HL-60/S4 treated with phorbol 12-myristate 13-acetate at 8.2 ng/mL for 4 days and 3 days (cell line): ENCODE data around the gene DAZAP1.

Experiments used
- in situ Hi-C: fragments of 300-500 bp; cut with MboI; formaldehyde crosslinking; loops from 2 replicates; pipeline ENCODE4 v1.15.0; 2022; ENCODE audit warnings: low sequenced_read_pairs

Gene DAZAP1

DNA sequence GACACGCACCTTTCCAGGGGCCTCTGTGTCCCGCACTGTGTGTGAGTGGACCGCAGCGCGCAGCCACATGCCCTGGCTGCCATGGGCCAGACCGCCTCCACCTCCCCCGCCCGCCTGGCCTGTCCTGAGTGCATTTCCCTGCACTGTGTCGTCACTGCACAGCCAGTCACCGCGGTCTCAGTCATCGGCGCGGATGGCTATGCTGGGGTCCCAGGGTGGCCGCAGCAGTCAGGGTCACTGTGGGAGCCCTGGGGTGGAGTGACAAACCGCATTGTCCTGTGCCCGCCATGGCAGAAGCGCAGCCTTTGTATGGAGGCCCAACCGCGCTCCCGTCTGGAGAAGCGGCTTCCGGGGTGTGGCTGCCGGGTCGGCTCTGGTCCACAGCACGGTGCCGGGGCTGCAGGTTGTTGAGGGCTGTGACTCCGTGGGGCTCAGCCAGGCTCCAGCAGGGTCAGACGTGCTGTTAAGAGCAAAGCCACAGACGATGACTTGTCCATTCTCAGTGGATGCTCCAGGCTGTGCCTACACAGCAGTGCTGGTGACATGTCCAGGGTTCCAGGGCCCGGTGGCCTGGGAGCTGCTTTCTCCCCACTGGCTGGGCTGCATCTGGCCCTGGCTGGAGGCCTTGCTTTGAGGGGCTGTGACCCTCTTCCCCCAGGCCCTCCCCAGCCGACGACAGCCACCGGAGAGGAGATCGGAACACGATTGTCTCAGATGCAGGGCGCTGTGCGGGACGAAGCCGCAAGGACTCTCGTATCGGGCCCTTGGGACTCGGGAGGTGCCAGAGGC lies 30.0 kb upstream of the DAZAP1 start:
- in situ Hi-C loops: no loop called here

DNA sequence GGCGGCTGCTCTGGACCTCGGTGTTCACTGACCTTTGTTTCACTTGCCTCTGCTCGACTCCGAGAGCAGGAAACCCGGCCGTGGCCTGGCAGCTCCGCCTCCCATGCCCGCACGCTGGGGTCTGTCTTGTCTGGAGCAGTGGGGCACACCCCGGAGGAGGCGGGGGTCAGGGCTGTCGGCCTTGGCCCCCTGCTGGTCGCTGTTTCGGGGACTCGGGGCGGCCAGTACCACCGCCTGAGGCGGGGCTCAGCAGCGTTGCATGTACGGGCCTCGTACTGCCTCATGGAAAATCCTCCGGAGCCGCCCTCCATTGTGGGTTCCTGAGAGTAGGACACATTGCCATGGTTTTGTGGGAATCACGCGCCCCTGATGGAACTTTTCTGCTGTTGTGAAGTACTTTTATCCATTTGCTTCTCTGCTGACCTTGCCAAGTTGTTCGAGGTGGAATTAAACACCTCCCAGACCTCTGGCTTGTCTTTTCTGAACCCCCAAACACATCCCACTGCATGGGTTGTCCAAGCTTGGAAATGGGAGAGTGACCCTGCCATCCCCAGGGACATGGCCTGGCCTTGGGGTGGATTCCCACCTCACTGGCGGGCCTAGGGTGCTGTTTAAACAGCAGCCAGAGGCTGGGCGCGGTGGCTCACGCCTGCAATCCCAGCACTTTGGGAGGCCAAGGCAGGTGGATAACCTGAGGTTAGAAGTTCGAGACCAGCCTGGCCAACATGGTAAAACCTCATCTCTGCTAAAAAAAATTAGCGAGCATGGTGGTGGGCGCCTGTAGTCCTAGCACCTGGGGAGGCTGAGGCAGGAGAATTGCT lies 29.2 kb upstream of the DAZAP1 start:
- in situ Hi-C loops: no loop called here

DNA sequence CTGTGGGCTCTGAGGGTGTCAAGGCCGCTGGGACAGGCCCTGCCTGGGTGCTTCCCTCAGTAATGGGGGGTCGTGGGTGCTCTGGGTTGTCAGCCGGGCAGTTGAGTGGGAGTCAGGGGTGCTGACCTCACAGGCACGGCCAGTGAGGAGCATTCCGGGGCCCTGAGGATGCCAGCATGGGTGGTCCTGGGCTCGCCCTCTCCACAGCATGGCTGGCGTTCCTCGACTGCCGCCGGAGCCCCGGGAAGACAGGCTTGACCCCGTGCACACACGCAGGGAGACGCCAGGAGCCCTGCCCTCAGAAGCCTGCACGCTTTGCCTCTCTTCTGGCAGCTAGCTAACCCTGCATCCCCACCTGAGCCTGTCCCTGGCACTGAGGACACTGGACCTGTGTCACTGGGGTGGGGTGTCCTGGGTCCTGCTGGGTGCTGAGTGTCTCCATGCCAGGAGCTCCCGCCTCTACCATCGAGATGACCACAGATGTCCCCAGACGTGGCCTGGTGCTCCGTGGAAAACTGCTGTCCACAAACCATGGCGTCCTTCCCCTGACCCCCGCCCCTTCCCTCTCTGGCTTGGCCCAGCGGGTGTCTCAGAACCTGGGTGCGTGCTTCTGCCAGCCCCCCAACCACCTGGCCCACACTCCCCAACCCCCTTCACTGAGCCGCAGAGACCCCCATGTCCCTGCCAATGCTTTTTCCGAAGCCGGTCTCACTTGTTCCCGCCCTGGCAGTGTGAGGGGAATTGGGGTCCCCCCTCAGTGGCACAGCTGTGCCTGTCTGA lies 28.1 kb upstream of the DAZAP1 start:
- in situ Hi-C loops: no loop called here

DNA sequence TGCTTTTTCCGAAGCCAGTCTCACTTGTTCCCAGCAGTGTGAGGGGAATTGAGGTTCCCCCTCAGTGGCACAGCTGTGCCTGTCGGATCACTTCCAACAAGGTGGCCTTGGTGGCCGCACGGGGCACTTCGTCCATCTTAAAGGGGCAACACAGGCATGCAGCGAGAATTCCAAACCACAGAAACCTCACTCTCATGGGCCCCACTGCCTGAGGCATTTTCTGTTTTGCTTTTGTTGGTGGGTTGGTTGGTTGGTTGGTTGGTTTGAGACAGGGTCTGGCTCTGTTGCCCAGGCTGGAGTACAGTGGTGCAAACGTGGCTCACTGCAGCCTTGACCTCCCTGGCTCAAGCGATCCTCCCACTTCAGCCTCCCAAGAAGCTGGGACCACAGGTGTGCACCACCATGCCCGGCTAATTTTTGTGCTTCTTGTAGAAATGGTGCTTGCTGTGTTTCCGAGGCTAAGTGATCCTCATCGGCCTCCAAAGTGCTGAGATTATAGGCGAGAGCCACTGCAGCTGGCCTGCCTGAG lies 27.4 kb upstream of the DAZAP1 start:
- in situ Hi-C loops: no loop called here

DNA sequence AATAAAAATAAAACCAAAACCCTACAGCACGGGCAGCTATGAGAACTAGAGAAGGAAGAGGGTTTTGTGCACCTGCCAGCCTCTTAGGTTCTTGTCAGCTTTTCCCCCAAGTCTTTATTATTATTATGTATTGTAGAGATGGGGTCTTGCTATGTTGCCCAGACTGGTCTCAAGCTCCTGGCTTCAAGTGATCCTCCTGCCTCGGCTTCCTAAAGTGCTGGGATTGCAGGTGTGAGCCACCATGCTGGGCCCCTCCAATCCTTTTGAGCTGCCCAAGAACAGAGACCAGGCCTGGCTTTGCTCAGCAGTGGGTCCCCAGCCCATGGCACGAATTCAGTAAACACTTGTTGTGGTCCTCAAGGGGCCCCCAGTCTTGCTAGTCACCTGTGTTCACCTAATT lies 25.1 kb upstream of the DAZAP1 start:
- in situ Hi-C loops: no loop called here

DNA sequence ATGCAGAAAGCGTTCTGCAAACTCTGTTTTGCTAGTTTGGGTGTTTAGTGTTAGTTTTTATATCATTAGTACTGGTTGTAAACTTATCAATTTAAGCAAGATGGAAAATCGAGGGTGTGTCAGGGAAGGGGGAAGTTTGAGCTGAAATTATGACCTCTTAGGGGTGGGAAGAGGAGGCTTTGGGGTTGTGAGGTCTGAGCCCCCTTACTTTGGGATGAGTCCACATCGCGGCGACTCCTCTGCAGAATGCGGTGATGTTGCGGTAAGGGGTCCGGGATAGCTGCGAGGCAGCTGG lies 24.4 kb upstream of the DAZAP1 start:
- in situ Hi-C loops: no loop called here

DNA sequence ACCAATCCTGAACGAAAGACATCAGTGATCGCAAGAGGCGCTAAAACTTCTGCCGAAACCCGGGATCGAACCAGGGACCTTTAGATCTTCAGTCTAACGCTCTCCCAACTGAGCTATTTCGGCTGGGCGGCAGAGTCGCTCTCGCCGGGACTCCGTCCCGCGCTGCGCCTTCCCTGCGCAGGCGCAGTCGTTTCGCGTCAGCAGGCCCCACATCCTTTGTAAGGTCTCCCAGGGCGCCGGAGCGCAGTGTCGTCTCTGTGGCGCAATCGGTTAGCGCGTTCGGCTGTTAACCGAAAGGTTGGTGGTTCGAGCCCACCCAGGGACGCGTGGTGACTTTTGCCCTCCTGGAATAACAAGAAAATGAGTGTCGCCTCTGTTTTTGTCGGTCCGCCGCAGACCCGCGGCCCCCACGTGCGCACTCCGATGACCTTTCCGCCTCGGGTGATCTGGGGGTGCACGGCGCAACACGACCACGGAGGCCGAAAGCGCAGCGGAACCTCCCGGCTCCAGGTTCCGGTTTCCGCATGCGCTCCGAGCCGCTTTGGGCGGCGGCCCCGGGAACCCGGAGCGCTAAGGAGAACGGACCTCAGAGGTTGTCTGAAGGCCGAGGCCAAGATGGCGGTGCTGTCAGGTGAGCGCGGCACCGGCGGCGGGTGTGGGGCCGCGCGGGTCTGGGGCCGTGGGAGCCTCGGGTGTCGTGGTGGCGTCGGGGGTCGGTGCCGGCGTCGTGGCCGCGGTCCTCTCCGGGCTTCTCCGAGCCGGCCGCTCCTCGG lies 23.9 kb upstream of the DAZAP1 start, which contains the start of gene NDUFS7:
Gene NDUFS7, plus strand, starts transcription at position 596 of the 773 bp plus-strand sequence. Its CDS starts 20 bp downstream, at position 616.
- in situ Hi-C loops: no loop called here

DNA sequence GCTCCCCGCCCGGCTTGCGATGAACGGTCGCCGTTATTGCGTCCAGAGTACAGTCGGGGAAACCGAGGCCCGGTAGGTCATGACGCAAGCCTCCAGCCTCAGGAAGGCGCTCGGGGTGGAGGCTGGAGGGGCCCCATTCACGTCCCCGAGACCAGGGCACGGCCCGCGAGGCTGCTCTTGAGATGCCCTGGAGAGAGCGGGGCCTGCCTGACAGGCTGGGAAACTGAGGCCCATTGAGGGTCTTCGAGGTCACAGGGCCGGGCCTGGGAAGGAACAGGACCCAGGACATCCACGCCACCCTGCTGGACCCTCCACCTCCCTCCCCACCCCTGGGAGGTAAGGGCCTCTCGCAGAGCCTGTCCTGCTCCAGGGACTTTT lies 23.3 kb upstream of the DAZAP1 start:
- in situ Hi-C loops: no loop called here

DNA sequence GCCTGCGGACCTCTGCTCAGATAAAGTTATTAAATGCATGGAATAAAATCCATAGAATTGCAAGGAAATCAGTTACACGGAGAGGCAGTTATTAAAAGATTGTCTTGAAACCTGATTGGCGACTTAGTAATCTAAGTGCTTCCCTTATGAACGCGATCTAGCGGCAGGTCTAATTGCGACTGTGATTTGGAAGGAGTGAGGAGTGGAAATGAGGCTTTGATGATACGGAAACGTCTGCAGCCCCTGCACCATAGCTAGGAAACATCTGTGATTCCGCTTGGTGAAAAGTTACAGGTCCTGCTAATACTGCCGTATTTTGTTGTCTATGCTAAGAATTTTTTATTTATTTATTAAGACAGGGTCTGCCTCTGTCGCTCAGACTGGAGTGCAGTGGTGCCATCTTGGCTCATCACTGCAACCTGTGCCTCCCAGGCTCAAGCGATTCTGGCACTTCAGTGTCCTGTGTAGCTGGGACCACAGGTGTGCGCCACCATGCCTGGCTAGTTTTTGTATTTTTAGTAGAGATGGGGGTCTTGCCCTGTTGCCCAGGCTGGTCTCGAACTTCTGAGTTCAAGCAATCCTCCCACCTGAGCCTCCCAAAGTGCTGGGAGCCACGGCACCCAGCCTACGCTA lies 22.8 kb upstream of the DAZAP1 start:
- in situ Hi-C loops: no loop called here

DNA sequence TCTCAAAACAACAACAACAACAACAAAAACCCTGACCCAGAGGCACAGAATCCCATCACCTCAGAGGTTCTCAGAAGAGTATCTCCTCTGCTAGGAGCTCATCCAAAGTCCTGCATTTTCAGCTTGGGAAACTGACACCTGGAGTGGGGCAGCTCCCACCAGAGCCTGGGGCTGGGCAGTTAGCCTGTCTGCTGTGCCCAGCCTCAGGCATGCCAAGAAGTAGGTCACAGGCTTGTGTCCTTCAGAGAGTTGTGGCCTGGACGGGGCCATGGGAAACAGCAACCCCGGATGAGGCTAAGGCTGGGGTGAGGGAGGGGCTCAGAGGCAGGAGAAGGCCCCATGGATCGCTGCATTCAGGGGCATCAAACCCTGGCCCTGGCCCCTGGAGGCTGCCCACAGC lies 21.6 kb upstream of the DAZAP1 start:
- in situ Hi-C loops: no loop called here

DNA sequence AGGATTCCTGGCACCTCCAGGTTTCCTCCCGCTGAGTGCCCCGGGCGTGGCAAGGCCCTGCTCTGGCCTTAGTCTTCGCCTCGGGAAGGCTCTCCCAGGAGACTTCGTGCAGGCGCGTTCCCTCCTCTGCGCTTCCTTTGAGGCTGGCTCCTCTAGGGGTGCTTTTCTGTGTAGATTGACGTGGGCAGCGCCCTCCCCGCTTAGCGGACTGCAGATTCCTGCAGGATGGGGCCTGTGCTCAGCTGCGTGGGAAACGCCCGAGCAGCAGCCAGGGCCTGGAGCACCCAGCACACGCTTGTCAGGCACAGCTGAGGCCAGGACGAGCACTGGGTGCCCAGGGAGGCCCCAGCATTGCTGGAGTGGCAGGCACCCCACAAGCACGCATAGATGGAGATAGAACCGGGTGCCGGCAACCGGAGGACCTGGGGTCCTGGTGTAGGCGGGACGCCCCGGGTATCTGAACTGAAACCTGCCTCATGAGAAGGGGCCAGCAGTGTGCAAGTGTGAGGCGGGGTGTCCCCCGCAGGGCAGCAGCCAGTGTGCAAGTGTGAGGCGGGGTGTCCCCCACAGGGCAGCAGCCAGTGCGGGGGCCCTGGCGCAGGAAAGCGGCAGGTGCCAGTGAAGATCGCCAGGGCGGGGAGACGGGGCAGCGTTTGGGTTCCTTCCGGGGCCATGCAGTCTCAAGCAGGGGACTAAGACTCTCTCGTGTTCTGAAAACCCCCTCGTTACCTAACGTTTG lies 20.3 kb upstream of the DAZAP1 start:
- in situ Hi-C loops: no loop called here

DNA sequence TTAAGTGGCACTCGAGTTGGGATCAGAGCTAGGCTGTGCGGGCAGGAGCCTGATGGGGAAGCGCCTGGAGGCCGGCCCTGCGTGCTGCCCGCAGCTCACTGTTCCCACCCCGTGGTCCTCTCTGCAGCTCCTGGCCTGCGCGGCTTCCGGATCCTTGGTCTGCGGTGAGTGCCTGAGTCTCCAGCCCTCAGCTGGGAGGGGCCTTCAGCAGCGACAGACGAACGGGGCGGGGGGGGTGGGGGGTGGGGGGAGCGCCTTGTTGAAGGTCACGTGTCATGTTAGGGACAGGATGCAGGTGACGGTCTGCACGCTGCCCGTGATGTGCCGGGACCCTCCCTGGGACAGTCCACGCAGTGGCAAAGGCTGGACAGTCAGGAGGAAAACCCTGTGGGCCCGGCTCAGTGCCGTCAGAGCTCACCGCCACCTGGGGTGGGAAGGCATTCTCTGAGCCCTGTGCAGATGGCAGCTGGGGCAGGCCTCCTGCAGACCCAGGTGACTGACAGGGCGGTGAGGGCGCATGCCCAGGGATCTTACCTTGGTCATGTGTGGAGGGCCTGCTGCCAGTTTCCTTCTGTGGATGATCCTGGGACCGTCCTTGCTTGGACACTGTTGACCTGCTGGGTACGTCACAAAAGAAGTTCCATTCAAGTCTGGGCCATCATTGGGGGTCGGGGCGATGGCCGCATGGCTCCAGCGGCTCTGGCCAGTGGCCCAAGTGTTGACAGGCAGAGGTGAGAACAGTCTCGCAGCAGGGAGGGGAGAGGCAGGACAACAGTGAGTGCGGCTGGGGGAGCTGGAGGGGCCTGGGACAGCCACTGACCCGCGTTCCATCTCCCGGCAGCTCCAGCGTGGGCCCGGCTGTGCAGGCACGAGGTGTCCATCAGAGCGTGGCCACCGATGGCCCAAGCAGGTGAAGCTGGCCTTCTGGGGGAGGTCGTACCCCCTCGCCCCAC lies 19.4 kb upstream of the DAZAP1 start:
- in situ Hi-C loops: no loop called here

DNA sequence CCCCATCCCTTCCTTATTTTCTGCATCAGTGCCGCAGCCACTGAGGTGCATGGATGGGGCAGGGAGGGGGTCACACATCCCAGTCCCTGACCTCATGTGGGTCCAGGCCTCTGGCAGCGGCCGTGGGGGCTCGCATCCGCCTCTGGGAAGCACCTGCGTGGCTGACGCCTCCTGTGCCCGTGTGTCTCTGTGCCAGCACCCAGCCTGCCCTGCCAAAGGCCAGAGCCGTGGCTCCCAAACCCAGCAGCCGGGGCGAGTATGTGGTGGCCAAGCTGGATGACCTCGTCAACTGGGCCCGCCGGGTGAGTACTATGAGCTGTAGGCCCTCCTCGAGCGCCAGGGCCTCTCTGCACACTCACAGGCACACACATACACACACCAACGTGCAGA lies 18.8 kb upstream of the DAZAP1 start:
- in situ Hi-C loops: no loop called here

DNA sequence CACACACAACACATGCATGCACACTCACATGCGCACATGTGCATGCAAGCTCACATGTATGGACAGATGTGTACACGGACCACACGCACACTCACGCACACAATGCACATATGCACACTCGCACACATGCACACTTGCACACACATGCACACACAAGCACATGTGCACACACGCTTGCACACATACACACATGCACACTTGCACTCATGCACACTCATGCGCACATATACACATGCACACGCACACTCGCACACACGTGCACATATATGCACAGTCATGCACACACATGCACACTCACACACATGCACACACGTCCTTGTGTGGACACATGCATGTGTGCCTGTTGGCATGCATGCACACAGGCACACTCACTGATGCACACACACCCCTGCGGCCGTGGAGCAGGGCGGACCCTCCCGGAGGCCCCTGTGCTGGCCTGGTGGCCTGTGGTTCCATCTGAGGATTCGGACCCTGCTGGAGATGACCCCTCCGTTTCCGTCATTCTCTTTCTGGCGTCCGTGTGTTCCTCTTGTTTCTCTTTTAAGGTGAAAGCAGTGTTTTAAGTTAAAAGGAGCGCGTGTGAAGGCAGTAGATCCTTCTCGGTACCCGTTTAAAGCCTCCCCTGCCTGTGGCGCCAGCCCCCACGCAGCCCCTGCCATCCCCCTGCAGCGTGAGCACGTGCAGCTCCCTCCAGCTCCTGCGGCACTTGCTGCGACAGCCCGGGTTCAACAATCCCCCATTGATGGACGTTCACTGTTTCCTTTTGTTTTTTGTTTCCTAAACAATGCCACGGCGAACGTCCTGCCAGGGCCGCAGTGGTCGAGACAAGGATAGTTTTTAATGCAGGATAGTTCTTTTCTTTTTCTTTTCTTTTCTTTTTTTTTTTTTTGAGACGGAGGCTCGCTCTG lies 18.1 kb upstream of the DAZAP1 start:
- in situ Hi-C loops: no loop called here

DNA sequence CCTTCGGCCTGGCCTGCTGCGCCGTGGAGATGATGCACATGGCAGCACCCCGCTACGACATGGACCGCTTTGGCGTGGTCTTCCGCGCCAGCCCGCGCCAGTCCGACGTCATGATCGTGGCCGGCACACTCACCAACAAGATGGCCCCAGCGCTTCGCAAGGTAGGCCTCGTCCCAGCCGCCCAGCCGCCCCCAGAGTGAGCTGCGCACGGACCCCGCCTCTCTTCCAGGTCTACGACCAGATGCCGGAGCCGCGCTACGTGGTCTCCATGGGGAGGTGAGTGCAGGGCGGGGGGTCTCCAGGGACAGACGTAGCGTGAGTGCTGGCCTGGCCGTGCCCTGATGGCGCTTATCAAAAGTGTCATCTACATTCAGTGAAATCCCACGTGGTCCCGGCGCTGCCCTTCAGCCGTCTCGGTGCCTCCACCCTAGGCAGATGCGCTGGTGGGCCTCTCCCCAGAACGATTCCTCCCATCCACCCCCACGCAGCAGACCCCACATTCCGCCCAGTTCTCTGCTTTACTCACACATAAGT lies 16.4 kb upstream of the DAZAP1 start:
- in situ Hi-C loops: no loop called here

DNA sequence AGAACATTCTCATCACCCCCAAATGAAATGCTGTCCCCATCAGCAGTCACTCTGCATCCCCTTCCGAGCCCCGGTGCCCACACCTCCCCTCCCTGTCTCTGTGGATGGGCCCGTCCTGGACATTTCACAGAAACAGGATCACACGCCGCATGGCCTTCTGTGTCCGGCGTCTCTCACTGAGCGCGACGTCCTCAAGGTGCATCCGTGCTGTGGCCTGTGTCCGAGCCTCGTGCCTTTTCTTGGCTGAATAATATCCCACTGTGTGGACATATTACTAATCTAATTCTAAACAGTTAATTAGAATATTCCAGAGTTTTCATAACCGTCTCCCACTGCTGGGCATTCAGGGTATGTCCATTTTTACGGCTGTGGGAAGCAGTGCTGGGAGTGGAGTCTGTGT lies 15.0 kb upstream of the DAZAP1 start:
- in situ Hi-C loops: no loop called here

DNA sequence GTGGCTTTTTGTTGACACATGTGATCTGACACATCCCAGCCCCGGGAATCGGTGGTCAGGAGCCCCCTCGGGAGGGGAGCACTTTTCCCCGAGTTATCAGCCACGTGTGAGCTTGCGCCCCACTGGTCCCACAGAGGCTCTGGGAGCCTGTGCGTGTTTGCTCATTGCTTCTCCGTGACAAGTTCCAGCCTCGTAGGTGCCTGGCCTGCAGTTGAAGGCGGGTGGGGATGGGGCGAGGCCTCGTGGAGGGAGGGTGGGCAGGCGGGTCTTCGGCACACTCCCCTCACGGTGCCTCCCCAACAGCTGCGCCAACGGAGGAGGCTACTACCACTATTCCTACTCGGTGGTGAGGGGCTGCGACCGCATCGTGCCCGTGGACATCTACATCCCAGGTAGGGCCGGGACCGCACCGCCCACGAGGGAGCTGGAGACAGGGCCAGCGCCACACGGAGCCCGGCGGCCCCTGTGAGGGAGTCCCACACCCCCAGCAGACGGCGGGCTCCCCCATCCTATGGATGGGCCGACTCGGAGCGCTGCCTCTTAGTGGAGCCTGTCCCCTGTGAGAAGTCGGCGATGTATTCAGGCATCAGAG lies 14.4 kb upstream of the DAZAP1 start:
- in situ Hi-C loops: no loop called here
